ENCODE measurements around the gene ADAMTS8. TPM values are rescaled to one million over a fixed set of nuclear protein-coding genes. Genes with fewer than 3 reads are reported as not detected.
A peak's percentile ranks its signal among the peaks of the same experiment; 100 is the strongest.

ADAMTS8 gene
- total and polyA plus RNA-seq, 9 of the 15 experiments (the other 6 are each of a cell fraction or from before 2014, with no cell fraction given): not detected

- TF ChIP-seq DEAF1 (CRISPR knock-in tag; IDR thresholded peaks at IDR 0.05): peak; percentile 22; the same call in 1 of the 2 replicates
- no peak for TF ChIP-seq KHSRP (IDR thresholded peaks at IDR 0.05)
- no peak for TF ChIP-seq ZFP36 (IDR thresholded peaks at IDR 0.05; ENCODE audit: low read depth, low read length, partially characterized antibody)
- no peak for TF ChIP-seq ZNF445 (CRISPR knock-in tag; IDR thresholded peaks at IDR 0.05; ENCODE audit: low read depth)
These were observed 2.9 kb upstream of the ADAMTS8 start (continued) for GRCh38 chr11:130431331-130431773.

- ChIA-PET POLR2A (interaction anchor here (0.6 kb wide), 1 partner anchor 731 kb away, joined by 3 read pairs; no protein-coding TSS in a partner anchor), CTCF (ENCODE audit: low intra/inter-chr PET ratio) (interaction anchor here (3.2 to 8.5 kb wide), 2 partner anchors 432 to 464 kb away, joined by 27 to 259 read pairs; no protein-coding TSS in a partner anchor)
- ATAC-seq: no peak
- in situ Hi-C loops (cut with MboI): loop anchor here (10.0 kb wide), 1 partner anchor 215 kb away; no protein-coding TSS in a partner anchor
- Histone ChIP-seq H3K79me2 (ENCODE audit: control insufficient read depth, insufficient read depth, low read length) (no peaks in the 10 kb centered on the region), H3K27ac (ENCODE audit: extremely low read depth, low read depth, low read length) (no peak overlapping the region), H3K9me1 (ENCODE audit: control insufficient read depth, insufficient read depth, low read length) (no peaks in the 10 kb centered on the region), H3K27me3 (ENCODE audit: control insufficient read depth in 2 of 2, insufficient read depth in 2 of 2, low read length in 2 of 2) (peaks cover 21 to 43% of the 10 kb centered on the region in 2 experiments; a peak in 4 of 5 replicates), H3K4me3 (no peak overlapping the region), H2AFZ (ENCODE audit: low read depth, low read length) (no peak overlapping the region), H3K9ac (ENCODE audit: insufficient read depth in 1 of 2, low read depth in 2 of 2, low read length in 2 of 2) (no peak overlapping the region), H3K4me2 (ENCODE audit: insufficient read depth, low read length) (no peak overlapping the region), H3K36me3 (ENCODE audit: control insufficient read depth, insufficient read depth, low read length) (no peaks in the 10 kb centered on the region), H4K20me1 (replicated peaks; ENCODE audit: control insufficient read depth, insufficient read depth, low read length) (peaks cover 10% of the 10 kb centered on the region; the same call in 1 of the 2 replicates), H3K4me1 (replicated peaks in 1 of 2; ENCODE audit: control insufficient read depth in 2 of 2, insufficient read depth in 2 of 2, low read length in 2 of 2) (peaks cover 0 to 8% of the 10 kb centered on the region in 2 experiments; a peak in 2 of 5 replicates), H3K9me3 (replicated peaks; ENCODE audit: control insufficient read depth, insufficient read depth, low read depth, low read length) (no peaks in the 10 kb centered on the region)
- BruUV-seq (replicated peaks): no TSS peak
- no peak for DNase-seq (ENCODE audit: extremely low read depth in 1 of 4, low spot score in 3 of 4)
- no peak for FAIRE-seq
- TF ChIP-seq PHF8 (IDR thresholded peaks at IDR 0.05; ENCODE audit: borderline replicate concordance, low read length): no peak
- TF ChIP-seq SRF (CRISPR knock-in tag; IDR thresholded peaks at IDR 0.05): no peak
- TF ChIP-seq CTCF (IDR thresholded peaks at IDR 0.05 in 2 of 3, conservative IDR thresholded peaks at IDR 0.05 in 1 of 3; ENCODE audit: insufficient read depth in 2 of 3, low read depth in 1 of 3, low read length in 3 of 3): no peak
- no peak for TF ChIP-seq U2AF2 (optimal IDR thresholded peaks at IDR 0.05; ENCODE audit: low read depth, low read length)
- TF ChIP-seq MLX (CRISPR knock-in tag; conservative IDR thresholded peaks at IDR 0.05): no peak
- WGBS (ENCODE audit: insufficient coverage, low coverage, missing lambda C conversion rate): 0% methylated on average over 3 of the region's 3 CpGs
- intact Hi-C loops (cut with micrococcal nuclease): loop anchor here (5.0 kb wide), 2 partner anchors 212 to 1242 kb away; no protein-coding TSS in a partner anchor
These were observed 1.6 kb upstream of the ADAMTS8 start for GRCh38 chr11:130429983-130430382.
